GM23338 (cell line): Measurements from ENCODE around the gene OR51S1.
"Not testable (repeated sequence)": the region's sequence is repeated elsewhere in the genome, so short reads cannot be mapped to it uniquely, and the experiment has no call there.

ENCODE experiments used
- CREB1 ChIP-seq: fragments of 250-450 bp; sonication (Bioruptor Pico); IDR thresholded peaks from 2 replicates; pipeline ENCODE4 v1.5.0; 2020; ENCODE audit warnings: low read depth, mild to moderate bottlenecking, moderate library complexity
- EZH2 ChIP-seq: fragments of 200-600 bp; sonication (generic); IDR thresholded peaks from one replicate; pipeline ENCODE4 v1.8.0; 2017; ENCODE audit warnings: antibody characterized with exemption, mild to moderate bottlenecking, low read depth; ENCODE audit not compliant: unreplicated experiment
- EZH2phosphoT487 ChIP-seq: fragments of 200-600 bp; sonication (generic); IDR thresholded peaks from one replicate; pipeline ENCODE4 v1.8.1; 2018; ENCODE audit warnings: antibody characterized with exemption; ENCODE audit not compliant: unreplicated experiment
- NANOG ChIP-seq: IDR thresholded peaks from 2 replicates; pipeline ENCODE4 v1.6.1; 2016; ENCODE audit warnings: antibody characterized with exemption, borderline replicate concordance
- POLR2AphosphoS5 ChIP-seq: IDR thresholded peaks from 2 replicates; pipeline ENCODE4 v1.6.1; 2016; ENCODE audit warnings: antibody characterized with exemption, low read depth
- STAT1 ChIP-seq: IDR thresholded peaks from one replicate; pipeline ENCODE4 v1.6.1; 2016; ENCODE audit warnings: antibody characterized with exemption; ENCODE audit not compliant: unreplicated experiment
- TF ChIP-seq, protein P1 (sequence below), 2 experiments: fragments of 200-600 bp in 1 of 2; sonication (generic) in 1 of 2; conservative IDR thresholded peaks; 2 replicates each; pipeline versions ENCODE4 v1.5.1 to v1.6.1; 2016 to 2017; ENCODE audit warnings: antibody characterized with exemption in 2 of 2, low read depth in 2 of 2, mild to moderate bottlenecking in 2 of 2, moderate library complexity in 1 of 2
- TF ChIP-seq, protein P2 (sequence below): IDR thresholded peaks from one replicate; pipeline ENCODE4 v1.6.1; 2018; ENCODE audit warnings: antibody characterized with exemption; ENCODE audit not compliant: unreplicated experiment

- TF ChIP-seq CREB1, EZH2, POLR2AphosphoS5, EZH2phosphoT487, STAT1, NANOG: not testable (repeated sequence)
- TF ChIP-seq, protein P1, sequence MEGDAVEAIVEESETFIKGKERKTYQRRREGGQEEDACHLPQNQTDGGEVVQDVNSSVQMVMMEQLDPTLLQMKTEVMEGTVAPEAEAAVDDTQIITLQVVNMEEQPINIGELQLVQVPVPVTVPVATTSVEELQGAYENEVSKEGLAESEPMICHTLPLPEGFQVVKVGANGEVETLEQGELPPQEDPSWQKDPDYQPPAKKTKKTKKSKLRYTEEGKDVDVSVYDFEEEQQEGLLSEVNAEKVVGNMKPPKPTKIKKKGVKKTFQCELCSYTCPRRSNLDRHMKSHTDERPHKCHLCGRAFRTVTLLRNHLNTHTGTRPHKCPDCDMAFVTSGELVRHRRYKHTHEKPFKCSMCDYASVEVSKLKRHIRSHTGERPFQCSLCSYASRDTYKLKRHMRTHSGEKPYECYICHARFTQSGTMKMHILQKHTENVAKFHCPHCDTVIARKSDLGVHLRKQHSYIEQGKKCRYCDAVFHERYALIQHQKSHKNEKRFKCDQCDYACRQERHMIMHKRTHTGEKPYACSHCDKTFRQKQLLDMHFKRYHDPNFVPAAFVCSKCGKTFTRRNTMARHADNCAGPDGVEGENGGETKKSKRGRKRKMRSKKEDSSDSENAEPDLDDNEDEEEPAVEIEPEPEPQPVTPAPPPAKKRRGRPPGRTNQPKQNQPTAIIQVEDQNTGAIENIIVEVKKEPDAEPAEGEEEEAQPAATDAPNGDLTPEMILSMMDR (conservative IDR thresholded peaks at IDR 0.05; ENCODE audit: low read depth in 2 of 2), result not testable (repeated sequence)
- TF ChIP-seq, protein P2, sequence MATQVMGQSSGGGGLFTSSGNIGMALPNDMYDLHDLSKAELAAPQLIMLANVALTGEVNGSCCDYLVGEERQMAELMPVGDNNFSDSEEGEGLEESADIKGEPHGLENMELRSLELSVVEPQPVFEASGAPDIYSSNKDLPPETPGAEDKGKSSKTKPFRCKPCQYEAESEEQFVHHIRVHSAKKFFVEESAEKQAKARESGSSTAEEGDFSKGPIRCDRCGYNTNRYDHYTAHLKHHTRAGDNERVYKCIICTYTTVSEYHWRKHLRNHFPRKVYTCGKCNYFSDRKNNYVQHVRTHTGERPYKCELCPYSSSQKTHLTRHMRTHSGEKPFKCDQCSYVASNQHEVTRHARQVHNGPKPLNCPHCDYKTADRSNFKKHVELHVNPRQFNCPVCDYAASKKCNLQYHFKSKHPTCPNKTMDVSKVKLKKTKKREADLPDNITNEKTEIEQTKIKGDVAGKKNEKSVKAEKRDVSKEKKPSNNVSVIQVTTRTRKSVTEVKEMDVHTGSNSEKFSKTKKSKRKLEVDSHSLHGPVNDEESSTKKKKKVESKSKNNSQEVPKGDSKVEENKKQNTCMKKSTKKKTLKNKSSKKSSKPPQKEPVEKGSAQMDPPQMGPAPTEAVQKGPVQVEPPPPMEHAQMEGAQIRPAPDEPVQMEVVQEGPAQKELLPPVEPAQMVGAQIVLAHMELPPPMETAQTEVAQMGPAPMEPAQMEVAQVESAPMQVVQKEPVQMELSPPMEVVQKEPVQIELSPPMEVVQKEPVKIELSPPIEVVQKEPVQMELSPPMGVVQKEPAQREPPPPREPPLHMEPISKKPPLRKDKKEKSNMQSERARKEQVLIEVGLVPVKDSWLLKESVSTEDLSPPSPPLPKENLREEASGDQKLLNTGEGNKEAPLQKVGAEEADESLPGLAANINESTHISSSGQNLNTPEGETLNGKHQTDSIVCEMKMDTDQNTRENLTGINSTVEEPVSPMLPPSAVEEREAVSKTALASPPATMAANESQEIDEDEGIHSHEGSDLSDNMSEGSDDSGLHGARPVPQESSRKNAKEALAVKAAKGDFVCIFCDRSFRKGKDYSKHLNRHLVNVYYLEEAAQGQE, result not testable (repeated sequence)
Observed at GRCh38 chr11:4854286-4854685, 5.3 kb upstream of the OR51S1 start.
